EL (cell line): ENCODE results near the gene PROSER3.
"Not testable (repeated sequence)": the region's sequence is repeated elsewhere in the genome, so short reads cannot be mapped to it uniquely, and the experiment has no call there.

Experiments
- DNase-seq: peaks from one replicate; pipeline ENCODE4 v3.0.0-alpha.2; 2016

The PROSER3 gene

GRCh38 chr19:35755550-35756376, 2.2 kb upstream of the PROSER3 start:
- DNase-seq = peak; percentile 67

GRCh38 chr19:35756377-35757230, 1.4 kb upstream of the PROSER3 start, which contains the start of gene HSPB6:
HSPB6 (minus strand) TSS chr19:35757029; CDS start chr19:35757008, 21 bp downstream.
- DNase-seq = peak; percentile 67

DNA sequence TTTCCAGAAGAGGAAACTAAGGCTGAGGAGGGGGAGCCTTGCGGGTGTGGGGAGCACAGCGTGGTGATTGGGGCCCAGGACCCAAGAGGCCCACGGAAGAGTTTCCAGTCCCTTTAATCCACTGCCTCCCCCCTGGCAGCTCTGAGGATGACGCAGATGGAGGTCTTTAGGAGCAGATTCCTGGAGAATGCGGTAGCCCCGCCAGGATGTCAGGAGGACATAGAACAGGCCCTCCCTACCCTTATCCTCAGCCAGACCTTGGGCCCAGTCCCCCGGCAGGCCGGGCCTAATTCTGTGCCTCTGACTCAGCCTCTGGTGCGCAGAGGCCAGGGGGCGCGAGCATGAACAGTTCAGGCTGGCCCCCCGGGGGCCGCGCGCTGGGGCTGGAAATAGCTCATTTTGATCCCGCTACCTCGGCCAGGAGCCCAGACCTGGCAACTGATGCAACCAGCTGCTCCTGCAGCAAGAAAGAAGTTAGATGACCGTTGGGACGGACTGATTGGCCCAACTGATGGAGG, 686 bp upstream of the PROSER3 start:
- DNase-seq = peak; percentile 96

- DNase-seq = no peak
These were observed 1.7 kb downstream of the PROSER3 start for GRCh38 chr19:35759697-35760096.

DNA sequence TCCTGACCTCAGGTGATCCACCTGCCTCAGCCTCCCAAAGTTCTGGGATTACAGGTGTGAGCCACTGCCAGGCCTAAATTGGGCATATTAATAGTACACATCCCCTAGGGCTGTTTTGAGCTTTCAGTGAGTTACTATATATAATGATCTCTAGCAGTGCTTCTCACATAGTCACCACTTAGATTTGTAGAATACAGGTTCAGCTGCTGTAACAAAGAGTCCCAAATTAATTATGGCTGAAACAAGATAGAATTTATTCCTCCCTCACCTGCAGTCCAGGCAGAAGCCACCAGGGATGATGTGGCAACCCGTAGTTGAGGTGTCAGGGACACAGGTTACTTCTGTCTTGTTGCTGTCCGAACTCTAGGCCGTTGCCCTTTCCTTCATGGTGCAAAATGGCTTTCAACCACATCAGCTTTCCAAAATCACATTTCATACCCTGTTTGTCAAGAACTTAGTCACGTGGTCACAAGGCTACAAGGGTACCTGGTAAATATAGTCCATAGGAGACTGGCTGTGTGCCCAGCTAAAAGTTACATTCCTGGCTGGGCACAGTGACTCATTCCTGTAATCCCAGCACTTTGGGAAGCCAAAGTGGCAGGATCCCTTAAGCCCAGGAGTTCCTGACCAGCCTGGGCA, 2.9 kb downstream of the PROSER3 start:
- DNase-seq = peak; percentile 29

- DNase-seq = no peak
These were observed 6.7 kb downstream of the PROSER3 start for GRCh38 chr19:35764432-35765315.

GRCh38 chr19:35766571-35767104, 8.7 kb downstream of the PROSER3 start:
- no peak for DNase-seq

DNA sequence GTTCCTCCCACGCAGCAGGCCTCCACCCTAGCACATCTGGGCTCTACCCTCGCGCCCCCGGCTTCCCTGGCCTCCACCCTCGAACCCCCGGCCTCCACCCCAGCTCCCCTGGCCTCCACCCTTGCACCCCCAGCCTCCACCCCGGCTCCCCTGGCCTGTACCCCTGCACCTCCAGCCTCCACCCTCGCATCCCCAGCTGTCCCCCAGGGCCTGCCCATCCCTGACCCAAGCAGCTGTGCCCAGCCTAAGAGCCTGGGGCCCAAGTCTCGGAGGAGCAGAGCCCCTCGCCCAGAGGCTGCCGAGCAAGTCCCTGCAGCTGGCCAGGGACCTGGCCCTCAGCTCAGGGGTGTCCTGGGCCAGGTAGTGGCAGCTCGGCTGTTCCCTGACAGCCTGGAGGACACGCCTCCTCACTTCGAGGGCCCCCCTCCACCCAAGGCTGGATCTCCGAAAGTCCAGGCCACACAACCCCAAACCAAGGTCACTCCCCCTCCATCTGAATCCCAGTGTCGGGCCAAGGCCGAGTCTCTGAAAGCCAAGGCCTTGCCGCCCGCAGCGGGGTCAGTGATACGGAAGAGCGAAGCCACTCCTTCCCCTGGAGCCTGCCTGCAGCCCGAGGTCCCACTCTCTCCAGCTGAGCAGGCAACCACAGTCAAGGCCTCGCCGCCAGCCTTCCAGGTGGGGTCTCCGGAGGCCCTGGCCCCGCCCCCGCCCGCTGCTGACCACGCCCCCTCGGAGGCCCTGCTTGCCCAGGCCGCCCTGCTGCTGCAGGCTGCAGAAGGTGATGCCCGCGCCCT, 9.5 kb downstream of the PROSER3 start:
- no peak for DNase-seq

DNA sequence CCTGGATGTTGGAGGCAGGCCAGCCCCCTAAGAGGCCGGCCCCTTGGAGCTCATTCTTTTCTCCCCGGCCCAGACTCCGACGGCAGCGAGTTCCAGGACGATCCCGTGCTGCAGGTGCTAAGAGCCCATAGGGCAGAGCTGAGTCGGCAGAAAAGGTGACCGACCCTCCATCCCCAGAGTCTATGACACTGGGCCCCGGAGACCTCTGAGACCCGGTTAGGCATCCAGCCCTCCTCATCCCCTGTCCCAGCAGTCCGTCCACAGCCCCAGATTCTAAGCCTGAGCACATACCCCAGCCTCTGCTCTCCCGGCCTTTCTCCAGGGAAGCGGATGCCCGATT, 10.1 kb downstream of the PROSER3 start:
- DNase-seq = no peak

GRCh38 chr19:35772362-35772761, 14.4 kb downstream of the PROSER3 start:
- DNase-seq = not testable (repeated sequence)

- no peak for DNase-seq
These were observed 15.2 kb downstream of the PROSER3 start for GRCh38 chr19:35773020-35773806.

- no peak for DNase-seq
These were observed 16.5 kb downstream of the PROSER3 start for GRCh38 chr19:35774274-35775045.

DNA sequence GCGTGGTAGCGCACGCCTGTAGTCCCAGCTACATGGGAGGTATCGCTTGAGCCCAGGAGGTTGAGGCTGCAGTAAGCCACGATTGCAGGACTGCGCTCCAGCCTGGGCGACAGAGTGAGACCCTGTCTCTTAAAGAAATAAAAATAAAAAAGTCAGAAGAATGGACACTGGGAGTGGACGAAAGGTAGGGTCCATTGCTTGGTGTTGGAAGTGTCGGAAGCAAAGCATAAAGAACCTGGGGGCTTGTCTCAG, 17.0 kb downstream of the PROSER3 start:
- no peak for DNase-seq

- DNase-seq = peak; percentile 97
These were observed 17.5 kb downstream of the PROSER3 start, which contains the start of gene ARHGAP33 for GRCh38 chr19:35775298-35776101. ARHGAP33 (plus strand) TSS chr19:35775564; CDS start chr19:35775659, 95 bp downstream.

DNA sequence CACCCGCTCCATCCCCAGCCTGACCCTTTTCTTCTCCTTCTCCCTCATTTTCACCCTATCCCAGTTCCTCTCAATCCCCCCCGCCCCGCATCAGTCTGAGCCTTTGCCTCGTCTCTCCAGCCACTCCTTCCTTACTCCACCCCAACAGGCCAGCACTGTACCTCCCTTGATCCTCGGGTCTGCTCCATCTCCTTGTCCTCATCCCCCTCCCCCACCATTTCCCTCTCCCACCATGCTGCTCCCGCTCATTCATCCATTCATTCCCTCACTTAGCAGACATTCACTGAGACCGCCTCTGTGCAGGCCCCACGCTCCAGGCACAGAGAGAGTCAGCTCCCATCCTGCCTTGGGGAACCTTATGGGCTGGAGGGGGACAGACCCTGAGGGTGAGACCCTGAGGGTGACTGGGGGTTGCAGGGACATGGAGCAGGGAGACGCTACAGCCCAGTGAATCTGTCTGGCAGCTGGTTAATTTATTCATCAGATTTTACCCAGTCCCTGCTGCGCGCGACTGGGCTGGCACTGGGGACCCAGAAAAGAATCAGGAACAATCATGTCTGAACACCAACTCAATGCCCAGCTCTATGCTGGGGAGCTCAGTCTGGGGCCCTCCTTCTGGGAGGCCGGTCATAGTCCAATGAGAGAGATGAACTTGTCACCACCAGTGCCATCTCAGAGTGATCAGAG, 18.3 kb downstream of the PROSER3 start:
- DNase-seq = no peak

- DNase-seq = no peak
These were observed 19.3 kb downstream of the PROSER3 start for GRCh38 chr19:35777086-35777841.

- no peak for DNase-seq
These were observed 20.0 kb downstream of the PROSER3 start for GRCh38 chr19:35777961-35778360.
